ENCODE measurements around the gene JAGN1. TPM values are rescaled to one million over a fixed set of nuclear protein-coding genes. Genes with fewer than 3 reads are reported as not detected.
"Not testable (repeated sequence)": the region's sequence is repeated elsewhere in the genome, so short reads cannot be mapped to it uniquely, and the experiment has no call there.

JAGN1 gene
- total RNA-seq, 1 donor from 2014 or later = 27.8 TPM

DNA sequence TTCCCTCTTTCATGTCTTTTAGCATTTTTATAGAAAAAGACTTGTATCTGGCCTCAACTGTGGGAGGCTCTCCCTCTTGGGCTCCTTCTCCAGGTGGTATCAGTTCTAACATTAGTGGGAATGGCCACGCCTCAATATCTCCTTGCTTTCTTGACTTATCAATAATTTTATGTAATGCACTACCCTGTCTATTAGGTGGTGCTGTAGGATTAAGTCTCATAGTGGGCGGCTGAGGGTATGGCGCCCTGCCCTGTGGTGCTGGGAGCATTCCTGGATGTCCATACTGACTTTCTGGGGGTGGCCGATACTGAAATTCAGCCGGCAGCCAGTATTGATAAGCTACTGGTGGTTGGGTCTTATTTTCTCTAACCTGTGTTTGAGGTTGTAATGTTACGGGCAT is 37.9 kb upstream of the JAGN1 start:
- H3K4me3 ChIP-seq (ENCODE audit: low read depth, low read length) = no peak overlapping the region
- no peak for DNase-seq (ENCODE audit: low read depth)
- no peak for TF ChIP-seq CTCF (conservative IDR thresholded peaks at IDR 0.05; ENCODE audit: low read depth, low read length)

DNA sequence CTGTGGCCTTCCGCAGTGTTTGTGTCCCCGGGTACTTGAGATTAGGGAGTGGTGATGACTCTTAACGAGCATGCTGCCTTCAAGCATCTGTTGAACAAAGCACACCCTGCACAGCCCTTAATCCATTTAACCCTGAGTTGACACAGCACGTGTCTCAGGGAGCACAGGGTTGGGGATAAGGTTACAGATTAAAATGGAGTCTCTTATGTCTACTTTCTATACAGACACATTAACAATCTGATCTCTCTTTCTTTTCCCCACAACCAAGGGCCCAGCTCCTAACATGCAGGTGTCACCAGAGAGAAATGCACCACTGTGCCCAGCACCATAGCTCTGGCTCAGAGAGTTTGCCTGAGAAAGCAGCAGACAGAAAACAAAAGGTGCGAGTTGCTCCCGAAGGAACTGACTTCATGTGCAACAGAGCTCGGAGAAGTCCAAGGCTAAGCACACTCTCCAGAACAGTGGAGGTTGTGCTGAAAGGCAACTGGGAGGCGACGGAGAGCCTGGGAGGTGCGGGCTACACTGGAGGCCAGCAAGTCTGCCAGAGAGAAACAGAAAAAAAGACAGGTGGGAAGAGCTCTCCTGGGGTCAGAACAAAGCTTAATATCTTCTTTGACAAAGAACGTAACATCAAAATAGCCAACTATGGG is 36.0 kb upstream of the JAGN1 start:
- H3K4me3 ChIP-seq (ENCODE audit: low read depth, low read length); DNase-seq (ENCODE audit: low read depth): not testable (repeated sequence)

DNA sequence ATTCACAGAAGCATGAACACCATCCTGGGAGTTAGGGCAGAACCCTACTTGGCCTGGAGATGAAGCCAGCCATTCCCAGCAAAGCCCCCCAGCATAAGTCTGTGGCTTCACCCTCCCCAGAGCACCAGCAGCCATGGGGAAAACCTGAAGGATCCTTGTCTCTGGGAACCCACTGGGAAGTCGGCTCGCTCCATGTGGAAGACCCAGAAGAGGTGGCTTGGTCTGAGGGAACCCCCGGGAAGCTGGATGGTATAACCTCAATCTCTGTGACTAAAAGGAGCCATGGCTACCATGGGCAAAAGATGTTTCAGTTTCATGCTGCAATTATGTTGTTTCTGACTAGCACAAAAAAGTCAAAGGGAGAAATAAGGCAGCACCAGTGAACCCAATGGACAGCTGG is 34.8 kb upstream of the JAGN1 start:
- H3K4me3 ChIP-seq (ENCODE audit: low read depth, low read length) = no peak overlapping the region
- no peak for TF ChIP-seq CTCF (conservative IDR thresholded peaks at IDR 0.05; ENCODE audit: low read depth, low read length)
- no peak for DNase-seq (ENCODE audit: low read depth)

GRCh38 chr3:9859530-9860025 is 30.8 kb upstream of the JAGN1 start:
- no peak overlapping the region for H3K4me3 ChIP-seq (ENCODE audit: low read depth, low read length)
- no peak for DNase-seq (ENCODE audit: low read depth)
- TF ChIP-seq CTCF (conservative IDR thresholded peaks at IDR 0.05; ENCODE audit: low read depth, low read length) = no peak

DNA sequence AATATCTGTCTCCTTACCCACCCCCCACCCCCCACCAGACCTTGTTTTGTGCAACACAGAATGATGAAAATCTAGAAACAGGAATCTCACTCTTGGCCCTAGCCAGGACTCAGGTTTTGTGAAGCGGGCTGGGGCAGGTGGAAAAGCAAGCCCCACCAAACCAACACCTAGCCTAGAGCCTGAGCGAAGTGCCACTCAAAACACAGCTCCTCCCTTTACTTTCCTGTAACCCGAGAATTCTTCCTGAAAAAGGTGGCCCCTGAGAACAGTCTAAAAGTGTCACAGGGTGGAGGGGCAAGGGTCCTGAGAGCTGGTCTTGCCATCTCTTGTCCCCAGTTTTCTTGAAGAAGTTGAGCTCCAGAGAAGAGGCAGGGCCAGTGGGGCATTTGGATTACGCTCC is 29.2 kb upstream of the JAGN1 start:
- TF ChIP-seq CTCF (conservative IDR thresholded peaks at IDR 0.05; ENCODE audit: low read depth, low read length) = no peak
- H3K4me3 ChIP-seq (ENCODE audit: low read depth, low read length) = no peak overlapping the region
- no peak for DNase-seq (ENCODE audit: low read depth)

- TF ChIP-seq CTCF (conservative IDR thresholded peaks at IDR 0.05; ENCODE audit: low read depth, low read length) = no peak
- H3K4me3 ChIP-seq (ENCODE audit: low read depth, low read length) = no peak overlapping the region
- DNase-seq (ENCODE audit: low read depth) = no peak
These were observed 28.7 kb upstream of the JAGN1 start for GRCh38 chr3:9861626-9862130.

GRCh38 chr3:9862391-9863057 is 27.9 kb upstream of the JAGN1 start:
- no peak for DNase-seq (ENCODE audit: low read depth)
- peak overlapping the region; percentile 27 for H3K4me3 ChIP-seq (ENCODE audit: low read depth, low read length)

More at GRCh38 chr3:9862391-9863057, 27.9 kb upstream of the JAGN1 start:
- TF ChIP-seq CTCF (conservative IDR thresholded peaks at IDR 0.05; ENCODE audit: low read depth, low read length) = peak; percentile 54
